H9 (cell line): ENCODE results near the gene CCSER1. TPM values are rescaled to one million over a fixed set of nuclear protein-coding genes. Genes with fewer than 3 reads are reported as not detected.

Source experiments
- DNase-seq: peaks from one replicate; pipeline ENCODE4 v3.0.0-alpha.2; 2017
- H2AFZ ChIP-seq: one replicate; pipeline ENCODE4 v1.6.1; 2013; ENCODE audit warnings: mild to moderate bottlenecking, low read length, control low read depth, moderate library complexity
- H2AK5ac ChIP-seq: 2 replicates; pipeline ENCODE4 v1.6.1; 2013; ENCODE audit warnings: low read length, control low read depth, mixed read lengths; ENCODE audit not compliant: insufficient read length
- H2BK120ac ChIP-seq: one replicate; pipeline ENCODE4 v1.6.1; 2013; ENCODE audit warnings: low read depth, mild to moderate bottlenecking, low read length, control low read depth, inconsistent platforms; ENCODE audit not compliant: poor library complexity, severe bottlenecking
- H2BK12ac ChIP-seq: 2 replicates; pipeline ENCODE4 v1.6.1; 2013; ENCODE audit warnings: low read length, control low read depth, mixed read lengths, low read depth; ENCODE audit not compliant: insufficient read length
- H2BK15ac ChIP-seq: 2 replicates; pipeline ENCODE4 v1.6.1; 2013; ENCODE audit warnings: low read depth, low read length, control low read depth
- H2BK20ac ChIP-seq: one replicate; pipeline ENCODE4 v1.6.1; 2013; ENCODE audit warnings: low read depth, mild to moderate bottlenecking, low read length, control low read depth, inconsistent platforms; ENCODE audit not compliant: poor library complexity, severe bottlenecking
- H2BK5ac ChIP-seq: 2 replicates; pipeline ENCODE4 v1.6.1; 2013; ENCODE audit warnings: low read length, control low read depth, mixed read lengths; ENCODE audit not compliant: insufficient read length
- H3K14ac ChIP-seq: 2 replicates; pipeline ENCODE4 v1.6.1; 2013; ENCODE audit warnings: low read length, control low read depth; ENCODE audit not compliant: insufficient read depth
- H3K18ac ChIP-seq: 2 replicates; pipeline ENCODE4 v1.6.1; 2013; ENCODE audit warnings: low read depth, mild to moderate bottlenecking, mixed read lengths, low read length, control low read depth; ENCODE audit not compliant: insufficient read length
- H3K23ac ChIP-seq: 2 replicates; pipeline ENCODE4 v1.6.1; 2013; ENCODE audit warnings: low read length, control low read depth, mixed read lengths, low read depth; ENCODE audit not compliant: insufficient read length
- H3K23me2 ChIP-seq: 2 replicates; pipeline ENCODE4 v1.6.1; 2013; ENCODE audit warnings: low read depth, mild to moderate bottlenecking, mixed read lengths, low read length, control low read depth; ENCODE audit not compliant: insufficient read length, poor library complexity, severe bottlenecking
- H3K27ac ChIP-seq: 2 replicates; pipeline ENCODE4 v1.5.1; 2013; ENCODE audit warnings: low read length, control low read depth, mixed read lengths, low read depth; ENCODE audit not compliant: insufficient read length
- H3K27me3 ChIP-seq: 2 replicates; pipeline ENCODE4 v1.6.1; 2013; ENCODE audit warnings: low read length, control low read depth, inconsistent platforms; ENCODE audit not compliant: insufficient read depth
- H3K4ac ChIP-seq: 2 replicates; pipeline ENCODE4 v1.6.1; 2013; ENCODE audit warnings: low read depth, mild to moderate bottlenecking, control low read depth, inconsistent platforms, low read length, moderate library complexity
- H3K4me1 ChIP-seq: 2 replicates; pipeline ENCODE4 v1.6.1; 2013; ENCODE audit warnings: low read length, control low read depth, inconsistent platforms; ENCODE audit not compliant: insufficient read depth
- H3K4me2 ChIP-seq: 2 replicates; pipeline ENCODE4 v1.6.1; 2013; ENCODE audit warnings: low read length, control low read depth, mixed read lengths; ENCODE audit not compliant: insufficient read length, insufficient read depth
- H3K56ac ChIP-seq: 2 replicates; pipeline ENCODE4 v1.6.1; 2013; ENCODE audit warnings: low read depth, mild to moderate bottlenecking, mixed read lengths, low read length, control low read depth; ENCODE audit not compliant: insufficient read length
- H3K79me1 ChIP-seq: 2 replicates; pipeline ENCODE4 v1.6.1; 2013; ENCODE audit warnings: low read depth, mild to moderate bottlenecking, moderate library complexity, low read length, control low read depth, inconsistent platforms; ENCODE audit not compliant: insufficient read depth, poor library complexity, severe bottlenecking
- H3K79me2 ChIP-seq: 2 replicates; pipeline ENCODE4 v1.6.1; 2013; ENCODE audit warnings: low read length, control low read depth, inconsistent platforms; ENCODE audit not compliant: insufficient read depth
- H3K9ac ChIP-seq: 2 replicates; pipeline ENCODE4 v1.6.1; 2013; ENCODE audit warnings: low read length, control low read depth, mixed read lengths; ENCODE audit not compliant: insufficient read length; ENCODE audit errors: extremely low read depth
- H3K9me3 ChIP-seq: one replicate; pipeline ENCODE4 v1.6.1; 2013; ENCODE audit warnings: low read depth, low read length, inconsistent platforms; ENCODE audit not compliant: control insufficient read depth
- H3T11ph ChIP-seq: one replicate; pipeline ENCODE4 v1.6.1; 2013; ENCODE audit warnings: mild to moderate bottlenecking, low read length, control low read depth, inconsistent platforms
- H4K20me1 ChIP-seq: one replicate; pipeline ENCODE4 v1.6.1; 2013; ENCODE audit not compliant: control insufficient read depth, insufficient read length, insufficient read depth
- H4K5ac ChIP-seq: 2 replicates; pipeline ENCODE4 v1.6.1; 2013; ENCODE audit warnings: low read depth, mild to moderate bottlenecking, mixed read lengths, low read length, control low read depth; ENCODE audit not compliant: insufficient read length
- H4K8ac ChIP-seq: replicated peaks from 2 replicates; pipeline ENCODE4 v1.6.1; 2013; ENCODE audit warnings: low read length, control low read depth, mixed read lengths, low read depth; ENCODE audit not compliant: insufficient read length
- H4K91ac ChIP-seq: 2 replicates; pipeline ENCODE4 v1.6.1; 2013; ENCODE audit warnings: low read depth, mild to moderate bottlenecking, moderate library complexity, mixed read lengths, low read length, control low read depth; ENCODE audit not compliant: insufficient read length
- H3K27ac Mint-ChIP-seq, 3 experiments: 2 replicates in 2 of 3; 3 replicates in 1 of 3; pipeline ENCODE4 v1.8.0; 2020 to 2021; ENCODE audit warnings: mixed read lengths in 3 of 3, mild to moderate bottlenecking in 1 of 3, moderate library complexity in 1 of 3
- H3K27me3 Mint-ChIP-seq: 2 replicates; pipeline ENCODE4 v1.8.0; 2021; ENCODE audit warnings: low read depth, mild to moderate bottlenecking, moderate library complexity, mixed read lengths
- H3K36me3 Mint-ChIP-seq, 3 experiments: 2 replicates in 2 of 3; 3 replicates in 1 of 3; pipeline ENCODE4 v1.8.0; 2020 to 2021; ENCODE audit warnings: low read depth in 3 of 3, mixed read lengths in 3 of 3; ENCODE audit not compliant: insufficient read depth in 1 of 3
- H3K4me1 Mint-ChIP-seq, 2 experiments: 2 replicates each; pipeline ENCODE4 v1.8.0; 2020; ENCODE audit warnings: mixed read lengths in 2 of 2
- H3K4me3 Mint-ChIP-seq, 2 experiments: 2 replicates in 1 of 2; 3 replicates in 1 of 2; pipeline ENCODE4 v1.8.0; 2020 to 2021; ENCODE audit warnings: mild to moderate bottlenecking in 2 of 2, mixed read lengths in 2 of 2, moderate library complexity in 1 of 2
- H3K9me3 Mint-ChIP-seq, 2 experiments: 2 replicates in 1 of 2; 3 replicates in 1 of 2; pipeline ENCODE4 v1.8.0; 2020; ENCODE audit warnings: mild to moderate bottlenecking in 2 of 2, mixed read lengths in 2 of 2, moderate library complexity in 1 of 2
- total RNA-seq: library from RNA; stranded (reverse); gene quantifications from 2 replicates; pipeline ENCODE4 v1.2.1, GENCODE V29; 2021
- TF ChIP-seq, protein P1 (sequence below): fragments of 200-600 bp; sonication (generic); conservative IDR thresholded peaks from 3 replicates; pipeline ENCODE4 v1.8.0; 2021; ENCODE audit warnings: antibody characterized with exemption, mild to moderate bottlenecking

Gene CCSER1
- total RNA-seq, 1 experiment from 2014 or later = 0.37 TPM

DNA sequence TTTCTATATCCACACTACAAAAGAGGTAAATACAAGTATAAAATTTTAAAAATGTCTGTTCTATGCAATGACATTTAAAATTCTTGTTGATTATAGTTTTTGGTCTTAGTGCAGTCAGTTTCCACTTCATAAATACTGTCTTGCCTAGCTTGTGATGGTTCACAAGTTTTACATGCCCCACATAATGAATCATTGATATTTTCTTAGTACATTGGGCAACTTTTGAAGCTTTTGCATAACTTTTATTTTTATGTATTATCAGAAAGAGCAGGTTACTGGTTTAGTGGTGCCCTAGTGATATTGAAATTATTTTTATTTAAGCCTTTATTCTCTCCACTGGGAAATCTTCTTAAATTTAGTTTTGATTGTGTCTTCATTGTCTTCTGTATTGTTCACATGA, 388.0 kb downstream of the CCSER1 start:
- H3K9ac ChIP-seq = no peak overlapping the region
- H4K8ac ChIP-seq = no peak overlapping the region
- H3K56ac ChIP-seq = no peak overlapping the region
- DNase-seq = no peak
- H3K9me3 ChIP-seq = no peaks in the 10 kb centered on the region
- no peaks in the 10 kb centered on the region for H3K27me3 ChIP-seq
- no peak overlapping the region for H3T11ph ChIP-seq
- no peak overlapping the region for H3K18ac ChIP-seq
- peaks cover 6 to 8% of the 10 kb centered on the region in 2 experiments for H3K4me1 Mint-ChIP-seq
- peaks cover 0 to 4% of the 10 kb centered on the region in 2 experiments; a peak in 2 of 5 replicates for H3K9me3 Mint-ChIP-seq
- no peaks in the 10 kb centered on the region; the same call in 1 of the 2 replicates for H3K27me3 Mint-ChIP-seq
- H2BK5ac ChIP-seq = no peak overlapping the region
- H3K4ac ChIP-seq = no peak overlapping the region
- H2BK120ac ChIP-seq = no peak overlapping the region
- no peak overlapping the region for H3K14ac ChIP-seq
- no peaks in the 10 kb centered on the region for H3K79me2 ChIP-seq
- H2AK5ac ChIP-seq = no peak overlapping the region
- H3K27ac ChIP-seq = no peak overlapping the region
- H3K36me3 Mint-ChIP-seq = peaks cover 0 to 2% (median 2%) of the 10 kb centered on the region in 3 experiments; a peak in 1 of 7 replicates
- H3K23me2 ChIP-seq = no peaks in the 10 kb centered on the region
- H4K20me1 ChIP-seq = no peaks in the 10 kb centered on the region
- H3K79me1 ChIP-seq = no peaks in the 10 kb centered on the region
- no peak overlapping the region for H3K4me3 Mint-ChIP-seq
- H3K23ac ChIP-seq = no peak overlapping the region
- TF ChIP-seq, protein P1, sequence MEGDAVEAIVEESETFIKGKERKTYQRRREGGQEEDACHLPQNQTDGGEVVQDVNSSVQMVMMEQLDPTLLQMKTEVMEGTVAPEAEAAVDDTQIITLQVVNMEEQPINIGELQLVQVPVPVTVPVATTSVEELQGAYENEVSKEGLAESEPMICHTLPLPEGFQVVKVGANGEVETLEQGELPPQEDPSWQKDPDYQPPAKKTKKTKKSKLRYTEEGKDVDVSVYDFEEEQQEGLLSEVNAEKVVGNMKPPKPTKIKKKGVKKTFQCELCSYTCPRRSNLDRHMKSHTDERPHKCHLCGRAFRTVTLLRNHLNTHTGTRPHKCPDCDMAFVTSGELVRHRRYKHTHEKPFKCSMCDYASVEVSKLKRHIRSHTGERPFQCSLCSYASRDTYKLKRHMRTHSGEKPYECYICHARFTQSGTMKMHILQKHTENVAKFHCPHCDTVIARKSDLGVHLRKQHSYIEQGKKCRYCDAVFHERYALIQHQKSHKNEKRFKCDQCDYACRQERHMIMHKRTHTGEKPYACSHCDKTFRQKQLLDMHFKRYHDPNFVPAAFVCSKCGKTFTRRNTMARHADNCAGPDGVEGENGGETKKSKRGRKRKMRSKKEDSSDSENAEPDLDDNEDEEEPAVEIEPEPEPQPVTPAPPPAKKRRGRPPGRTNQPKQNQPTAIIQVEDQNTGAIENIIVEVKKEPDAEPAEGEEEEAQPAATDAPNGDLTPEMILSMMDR = no peak
- peaks cover 3% of the 10 kb centered on the region; the same call in 1 of the 2 replicates for H3K4me1 ChIP-seq
- H3K4me2 ChIP-seq = no peak overlapping the region
- no peak overlapping the region for H3K27ac Mint-ChIP-seq
- H4K5ac ChIP-seq = no peak overlapping the region
- no peak overlapping the region for H4K91ac ChIP-seq
- H2BK12ac ChIP-seq = no peak overlapping the region
- no peak overlapping the region for H2AFZ ChIP-seq
- no peak overlapping the region for H2BK20ac ChIP-seq
- no peak overlapping the region for H2BK15ac ChIP-seq
